Fibroblast of lung (primary cell): ENCODE results near the gene TMEM242. TPM values are rescaled to one million over a fixed set of nuclear protein-coding genes. Genes with fewer than 3 reads are reported as not detected.

ENCODE experiments used
- DNase-seq, 2 donors: peaks; one replicate each; pipeline versions ENCODE4 v3.0.0 to v3.0.0-alpha.2; 2010; ENCODE audit warnings: low read depth in 2 of 2
- H2AFZ ChIP-seq: 2 replicates; pipeline ENCODE4 v1.5.1; 2012; ENCODE audit warnings: low read length, control low read depth, inconsistent platforms
- H3K27ac ChIP-seq: 2 replicates; pipeline ENCODE4 v1.5.1; 2011; ENCODE audit warnings: low read length, control low read depth; ENCODE audit not compliant: insufficient read depth
- H3K27me3 ChIP-seq: 2 replicates; pipeline ENCODE4 v1.5.1; 2011; ENCODE audit warnings: mild to moderate bottlenecking, low read length; ENCODE audit not compliant: control insufficient read depth, insufficient read depth
- H3K36me3 ChIP-seq: 2 replicates; pipeline ENCODE4 v1.5.1; 2011; ENCODE audit warnings: low read length; ENCODE audit not compliant: control insufficient read depth, insufficient read depth
- H3K4me1 ChIP-seq: 2 replicates; pipeline ENCODE4 v1.5.1; 2011; ENCODE audit warnings: low read length; ENCODE audit not compliant: control insufficient read depth, insufficient read depth; ENCODE audit errors: extremely low read depth
- H3K4me2 ChIP-seq: 2 replicates; pipeline ENCODE4 v1.5.1; 2011; ENCODE audit warnings: low read length, control low read depth; ENCODE audit not compliant: insufficient read depth; ENCODE audit errors: extremely low read depth
- H3K4me3 ChIP-seq, 4 experiments: fragments of 200-600 bp in 1 of 4; sonication (generic) in 1 of 4; replicated peaks in 1 of 4; 2 replicates each; pipeline ENCODE4 v1.5.1; 2011 to 2016; ENCODE audit warnings: low read length in 4 of 4, low read depth in 3 of 4, mild to moderate bottlenecking in 3 of 4, control low read depth in 2 of 4, inconsistent platforms in 1 of 4, mixed read lengths in 1 of 4; ENCODE audit not compliant: insufficient read depth in 1 of 4; ENCODE audit errors: control extremely low read depth in 1 of 4
- H3K79me2 ChIP-seq: 2 replicates; pipeline ENCODE4 v1.5.1; 2012; ENCODE audit warnings: mild to moderate bottlenecking, low read length, inconsistent platforms; ENCODE audit not compliant: control insufficient read depth, insufficient read depth
- H3K9ac ChIP-seq: 2 replicates; pipeline ENCODE4 v1.5.1; 2011; ENCODE audit warnings: mild to moderate bottlenecking, low read length, control low read depth; ENCODE audit not compliant: insufficient read depth
- H3K9me3 ChIP-seq: 2 replicates; pipeline ENCODE4 v1.5.1; 2012; ENCODE audit warnings: low read depth, low read length; ENCODE audit not compliant: control insufficient read depth, insufficient read depth
- H4K20me1 ChIP-seq: 2 replicates; pipeline ENCODE4 v1.5.1; 2011; ENCODE audit warnings: low read length; ENCODE audit not compliant: control insufficient read depth, insufficient read depth; ENCODE audit errors: extremely low read depth
- EZH2 ChIP-seq: IDR thresholded peaks from 2 replicates; pipeline ENCODE4 v1.5.1; 2012; ENCODE audit warnings: low read length, control low read depth, mild to moderate bottlenecking; ENCODE audit errors: missing control alignments
- polyA plus RNA-seq, 2 donors: library from polyadenylated mRNA; depleted of rRNA in 1 of 2; stranded (reverse) in 1 of 2; unstranded in 1 of 2; fragments of >200 nt; gene quantifications; 2 replicates each; pipeline ENCODE4 v1.2.1, GENCODE V29; 2011 to 2012; ENCODE audit warnings: missing spikeins in 1 of 2
- total RNA-seq: library from RNA; depleted of rRNA; stranded (reverse); fragments of >200 nt; gene quantifications from 2 replicates; pipeline ENCODE4 v1.2.1, GENCODE V29; 2014
- TF ChIP-seq, protein P1 (sequence below), 2 donors: IDR thresholded peaks in 1 of 2; conservative IDR thresholded peaks in 1 of 2; 1 replicate in 1 of 2; 2 replicates in 1 of 2; pipeline ENCODE4 v1.5.1; 2011 to 2012; ENCODE audit warnings: low read length in 2 of 2, control low read depth in 1 of 2, inconsistent platforms in 1 of 2, low read depth in 1 of 2, mild to moderate bottlenecking in 1 of 2

Gene TMEM242
- total and polyA plus RNA-seq, 2 donors (not counting 1 experiment from before 2014, with no cell fraction given): 7.3 to 7.8 TPM

- H3K4me2 ChIP-seq: no peak overlapping the region
- no peaks in the 10 kb centered on the region for H4K20me1 ChIP-seq
- H3K9me3 ChIP-seq: no peaks in the 10 kb centered on the region
- no peaks in the 10 kb centered on the region for H3K36me3 ChIP-seq
- no peaks in the 10 kb centered on the region for H3K79me2 ChIP-seq
- no peak for TF ChIP-seq EZH2
- TF ChIP-seq, protein P1, sequence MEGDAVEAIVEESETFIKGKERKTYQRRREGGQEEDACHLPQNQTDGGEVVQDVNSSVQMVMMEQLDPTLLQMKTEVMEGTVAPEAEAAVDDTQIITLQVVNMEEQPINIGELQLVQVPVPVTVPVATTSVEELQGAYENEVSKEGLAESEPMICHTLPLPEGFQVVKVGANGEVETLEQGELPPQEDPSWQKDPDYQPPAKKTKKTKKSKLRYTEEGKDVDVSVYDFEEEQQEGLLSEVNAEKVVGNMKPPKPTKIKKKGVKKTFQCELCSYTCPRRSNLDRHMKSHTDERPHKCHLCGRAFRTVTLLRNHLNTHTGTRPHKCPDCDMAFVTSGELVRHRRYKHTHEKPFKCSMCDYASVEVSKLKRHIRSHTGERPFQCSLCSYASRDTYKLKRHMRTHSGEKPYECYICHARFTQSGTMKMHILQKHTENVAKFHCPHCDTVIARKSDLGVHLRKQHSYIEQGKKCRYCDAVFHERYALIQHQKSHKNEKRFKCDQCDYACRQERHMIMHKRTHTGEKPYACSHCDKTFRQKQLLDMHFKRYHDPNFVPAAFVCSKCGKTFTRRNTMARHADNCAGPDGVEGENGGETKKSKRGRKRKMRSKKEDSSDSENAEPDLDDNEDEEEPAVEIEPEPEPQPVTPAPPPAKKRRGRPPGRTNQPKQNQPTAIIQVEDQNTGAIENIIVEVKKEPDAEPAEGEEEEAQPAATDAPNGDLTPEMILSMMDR (conservative IDR thresholded peaks at IDR 0.05 in 1 of 2, IDR thresholded peaks at IDR 0.05 in 1 of 2; ENCODE audit: low read depth in 1 of 2, low read length in 2 of 2): no peak
- H3K27ac ChIP-seq: no peak overlapping the region
- H3K27me3 ChIP-seq: no peaks in the 10 kb centered on the region
- no peak overlapping the region for H3K4me3 ChIP-seq
- DNase-seq: no peak
- no peak overlapping the region for H3K9ac ChIP-seq
- peaks cover 4% of the 10 kb centered on the region for H3K4me1 ChIP-seq
- no peak overlapping the region for H2AFZ ChIP-seq
These were observed 20.6 kb downstream of the TMEM242 start for GRCh38 chr6:157302736-157303135.

DNA sequence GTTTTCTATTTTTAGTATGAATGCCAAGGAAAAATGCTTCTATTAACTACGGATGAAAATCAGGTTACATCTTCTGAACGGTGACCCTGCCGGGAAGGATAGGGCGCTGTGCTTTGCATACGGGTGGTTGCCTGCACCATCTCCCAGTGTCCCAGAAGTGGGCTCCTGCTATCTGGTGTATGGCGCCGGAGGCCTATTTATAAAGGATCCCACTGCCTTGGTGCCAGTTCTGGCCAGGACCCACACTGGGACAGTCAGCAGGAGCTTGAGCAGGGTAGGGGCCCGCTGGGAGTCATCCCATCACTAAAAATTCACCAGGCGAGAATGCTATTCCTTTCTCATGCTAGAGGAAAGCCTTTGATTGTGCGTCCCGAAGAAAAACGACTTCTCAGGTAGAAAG is 22.9 kb downstream of the TMEM242 start:
- Histone ChIP-seq H3K4me3 (no peak overlapping the region), H3K9ac (no peak overlapping the region), H3K27ac (no peak overlapping the region), H3K4me2 (no peak overlapping the region), H3K79me2 (no peaks in the 10 kb centered on the region), H2AFZ (no peak overlapping the region), H3K9me3 (no peaks in the 10 kb centered on the region), H3K27me3 (no peaks in the 10 kb centered on the region), H3K4me1 (peaks cover 2% of the 10 kb centered on the region), H4K20me1 (no peaks in the 10 kb centered on the region), H3K36me3 (no peaks in the 10 kb centered on the region)
- TF ChIP-seq EZH2: no peak
- TF ChIP-seq, protein P1 (conservative IDR thresholded peaks at IDR 0.05 in 1 of 2, IDR thresholded peaks at IDR 0.05 in 1 of 2; ENCODE audit: low read depth in 1 of 2, low read length in 2 of 2): no peak
- DNase-seq: no peak

DNA sequence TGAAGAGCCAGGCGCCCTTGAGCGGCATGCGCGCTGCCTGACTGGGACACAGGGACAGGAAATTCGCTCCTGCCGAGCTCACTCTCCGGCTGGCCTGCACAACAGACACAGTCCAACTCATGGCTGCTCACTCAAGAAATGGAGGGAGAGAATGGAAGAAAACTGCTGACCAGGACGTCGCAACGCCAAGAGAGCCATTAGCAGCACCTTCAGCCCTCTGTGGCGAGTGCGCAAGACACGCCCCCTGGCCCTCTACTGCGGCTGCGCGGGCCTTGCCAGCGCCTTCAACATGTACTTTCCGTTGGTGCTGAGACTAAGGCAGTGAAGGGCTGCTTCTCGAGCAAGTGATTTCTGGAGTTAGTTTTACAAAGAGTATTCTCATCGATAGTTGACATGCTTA is 23.3 kb downstream of the TMEM242 start:
- Histone ChIP-seq H3K79me2 (no peaks in the 10 kb centered on the region), H3K9me3 (no peaks in the 10 kb centered on the region), H3K36me3 (no peaks in the 10 kb centered on the region), H2AFZ (no peak overlapping the region), H3K27ac (no peak overlapping the region), H3K4me2 (no peak overlapping the region), H3K4me3 (no peak overlapping the region), H3K9ac (no peak overlapping the region), H3K4me1 (peaks cover under 1% of the 10 kb centered on the region), H3K27me3 (no peaks in the 10 kb centered on the region), H4K20me1 (no peaks in the 10 kb centered on the region)
- TF ChIP-seq EZH2: no peak
- TF ChIP-seq, protein P1 (conservative IDR thresholded peaks at IDR 0.05 in 1 of 2, IDR thresholded peaks at IDR 0.05 in 1 of 2; ENCODE audit: low read depth in 1 of 2, low read length in 2 of 2): no peak
- DNase-seq: no peak
